Breast epithelium (tissue), 3 donors: ENCODE measurements around the gene IQCB1.

Source experiments
- POLR2A ChIP-seq: fragments of 450-650 bp; IDR thresholded peaks from one replicate; pipeline ENCODE4 v1.6.1; 2016; ENCODE audit warnings: antibody characterized with exemption, mild to moderate bottlenecking, moderate library complexity
- POLR2AphosphoS5 ChIP-seq, 3 donors: sonication (generic); formaldehyde crosslinking; IDR thresholded peaks; one replicate each; pipeline ENCODE4 v1.6.1; 2017; ENCODE audit warnings: antibody characterized with exemption in 3 of 3
- TF ChIP-seq, protein P1 (sequence below), 3 donors: fragments of 450-650 bp; IDR thresholded peaks; one replicate each; pipeline ENCODE4 v1.5.1; 2016 to 2017; ENCODE audit warnings: antibody characterized with exemption in 3 of 3, mild to moderate bottlenecking in 3 of 3, moderate library complexity in 3 of 3

DNA sequence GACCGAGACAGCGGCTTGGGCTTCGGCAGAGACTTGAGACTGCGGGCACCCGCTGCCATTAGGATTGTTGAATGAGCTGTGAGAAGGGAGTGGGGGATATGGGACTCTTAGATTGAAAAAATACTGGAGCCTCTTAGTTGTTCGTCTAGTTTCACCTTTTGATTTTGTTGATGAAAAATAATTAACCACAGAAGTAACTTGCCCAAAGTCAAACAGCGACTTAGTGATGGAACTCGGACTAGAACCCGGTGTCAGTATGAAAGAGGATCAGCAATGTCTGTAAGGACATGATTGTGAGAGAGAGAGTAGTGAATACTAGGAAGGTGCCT, 84.8 kb downstream of the IQCB1 start:
- TF ChIP-seq POLR2A (no peak), POLR2AphosphoS5 (IDR thresholded peaks at IDR 0.05) (no peak)
- TF ChIP-seq, protein P1, sequence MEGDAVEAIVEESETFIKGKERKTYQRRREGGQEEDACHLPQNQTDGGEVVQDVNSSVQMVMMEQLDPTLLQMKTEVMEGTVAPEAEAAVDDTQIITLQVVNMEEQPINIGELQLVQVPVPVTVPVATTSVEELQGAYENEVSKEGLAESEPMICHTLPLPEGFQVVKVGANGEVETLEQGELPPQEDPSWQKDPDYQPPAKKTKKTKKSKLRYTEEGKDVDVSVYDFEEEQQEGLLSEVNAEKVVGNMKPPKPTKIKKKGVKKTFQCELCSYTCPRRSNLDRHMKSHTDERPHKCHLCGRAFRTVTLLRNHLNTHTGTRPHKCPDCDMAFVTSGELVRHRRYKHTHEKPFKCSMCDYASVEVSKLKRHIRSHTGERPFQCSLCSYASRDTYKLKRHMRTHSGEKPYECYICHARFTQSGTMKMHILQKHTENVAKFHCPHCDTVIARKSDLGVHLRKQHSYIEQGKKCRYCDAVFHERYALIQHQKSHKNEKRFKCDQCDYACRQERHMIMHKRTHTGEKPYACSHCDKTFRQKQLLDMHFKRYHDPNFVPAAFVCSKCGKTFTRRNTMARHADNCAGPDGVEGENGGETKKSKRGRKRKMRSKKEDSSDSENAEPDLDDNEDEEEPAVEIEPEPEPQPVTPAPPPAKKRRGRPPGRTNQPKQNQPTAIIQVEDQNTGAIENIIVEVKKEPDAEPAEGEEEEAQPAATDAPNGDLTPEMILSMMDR (IDR thresholded peaks at IDR 0.05), result no peak
